Mesendoderm (in vitro differentiated cells): Measurements from ENCODE around the gene LARP4B.

ENCODE experiments used
- DNase-seq: peaks from one replicate; pipeline ENCODE4 v3.0.0; 2013
- H2AK5ac ChIP-seq: 2 replicates; pipeline ENCODE4 v1.6.1; 2013; ENCODE audit warnings: low read length, inconsistent platforms
- H2BK120ac ChIP-seq: 2 replicates; pipeline ENCODE4 v1.6.1; 2013; ENCODE audit warnings: low read depth, mild to moderate bottlenecking, low read length, moderate library complexity, mixed read lengths
- H2BK15ac ChIP-seq: replicated peaks from 2 replicates; pipeline ENCODE4 v1.6.1; 2013; ENCODE audit warnings: low read depth, mild to moderate bottlenecking, moderate library complexity
- H2BK5ac ChIP-seq: 2 replicates; pipeline ENCODE4 v1.6.1; 2013; ENCODE audit warnings: low read length, inconsistent platforms
- H3K18ac ChIP-seq: 2 replicates; pipeline ENCODE4 v1.6.1; 2013; ENCODE audit warnings: mild to moderate bottlenecking, low read length, mixed read lengths
- H3K23ac ChIP-seq: one replicate; pipeline ENCODE4 v1.6.1; 2013; ENCODE audit warnings: low read length
- H3K27ac ChIP-seq: 2 replicates; pipeline ENCODE4 v1.5.1; 2013; ENCODE audit warnings: low read depth, mild to moderate bottlenecking, inconsistent platforms, low read length, moderate library complexity
- H3K27me3 ChIP-seq: 2 replicates; pipeline ENCODE4 v1.6.1; 2013; ENCODE audit warnings: low read length, control low read depth, mild to moderate bottlenecking, inconsistent platforms; ENCODE audit not compliant: insufficient read depth, poor library complexity
- H3K36me3 ChIP-seq: 2 replicates; pipeline ENCODE4 v1.6.1; 2013; ENCODE audit warnings: low read length, inconsistent platforms; ENCODE audit not compliant: control insufficient read depth, insufficient read depth
- H3K4ac ChIP-seq: one replicate; pipeline ENCODE4 v1.6.1; 2013; ENCODE audit warnings: low read depth, mild to moderate bottlenecking, low read length, moderate library complexity
- H3K4me1 ChIP-seq: 2 replicates; pipeline ENCODE4 v1.6.1; 2013; ENCODE audit warnings: low read depth, low read length, inconsistent platforms; ENCODE audit not compliant: control insufficient read depth
- H3K4me2 ChIP-seq: 2 replicates; pipeline ENCODE4 v1.6.1; 2013; ENCODE audit warnings: low read length
- H3K4me3 ChIP-seq: 2 replicates; pipeline ENCODE4 v1.5.1; 2013; ENCODE audit warnings: mild to moderate bottlenecking, low read length
- H3K56ac ChIP-seq: one replicate; pipeline ENCODE4 v1.6.1; 2013; ENCODE audit warnings: low read length
- H3K79me1 ChIP-seq: 2 replicates; pipeline ENCODE4 v1.6.1; 2013; ENCODE audit warnings: low read length, inconsistent platforms
- H3K79me2 ChIP-seq: 2 replicates; pipeline ENCODE4 v1.6.1; 2013; ENCODE audit warnings: mild to moderate bottlenecking, low read length; ENCODE audit not compliant: control insufficient read depth, insufficient read depth
- H3K9ac ChIP-seq: 2 replicates; pipeline ENCODE4 v1.6.1; 2013; ENCODE audit warnings: low read length, inconsistent platforms
- H4K5ac ChIP-seq: one replicate; pipeline ENCODE4 v1.6.1; 2013; ENCODE audit warnings: low read length
- H4K8ac ChIP-seq: one replicate; pipeline ENCODE4 v1.6.1; 2013; ENCODE audit warnings: low read depth, mild to moderate bottlenecking, control low read depth, low read length, moderate library complexity
- WGBS: extraction: QIAGEN DNeasy Blood & Tissue Kit; methylation state at CpG from one replicate; pipeline ENCODE4 v1.1.7; 2013; ENCODE audit warnings: low lambda C conversion rate, missing lambda C conversion rate; ENCODE audit not compliant: insufficient coverage; ENCODE audit errors: extremely low coverage; 5-methylcytosine and 5-hydroxymethylcytosine counted together

Gene LARP4B

GRCh38 chr10:780536-781524, 150.7 kb downstream of the LARP4B start:
- Histone ChIP-seq H3K9ac (no peak overlapping the region), H2AK5ac (no peak overlapping the region), H3K27me3 (no peaks in the 10 kb centered on the region), H2BK15ac (no peak overlapping the region), H4K8ac (no peak overlapping the region), H3K4me3 (no peak overlapping the region), H3K4me1 (no peaks in the 10 kb centered on the region), H3K79me2 (no peaks in the 10 kb centered on the region), H3K36me3 (no peaks in the 10 kb centered on the region), H3K4ac (no peak overlapping the region), H2BK120ac (no peak overlapping the region), H2BK5ac (no peak overlapping the region), H3K23ac (no peak overlapping the region), H4K5ac (no peak overlapping the region), H3K18ac (no peak overlapping the region), H3K4me2 (no peak overlapping the region), H3K56ac (no peak overlapping the region), H3K27ac (no peak overlapping the region), H3K79me1 (no peaks in the 10 kb centered on the region)
- no peak for DNase-seq
- WGBS = no CpG with 5 or more reads among the region's 21 CpGs

DNA sequence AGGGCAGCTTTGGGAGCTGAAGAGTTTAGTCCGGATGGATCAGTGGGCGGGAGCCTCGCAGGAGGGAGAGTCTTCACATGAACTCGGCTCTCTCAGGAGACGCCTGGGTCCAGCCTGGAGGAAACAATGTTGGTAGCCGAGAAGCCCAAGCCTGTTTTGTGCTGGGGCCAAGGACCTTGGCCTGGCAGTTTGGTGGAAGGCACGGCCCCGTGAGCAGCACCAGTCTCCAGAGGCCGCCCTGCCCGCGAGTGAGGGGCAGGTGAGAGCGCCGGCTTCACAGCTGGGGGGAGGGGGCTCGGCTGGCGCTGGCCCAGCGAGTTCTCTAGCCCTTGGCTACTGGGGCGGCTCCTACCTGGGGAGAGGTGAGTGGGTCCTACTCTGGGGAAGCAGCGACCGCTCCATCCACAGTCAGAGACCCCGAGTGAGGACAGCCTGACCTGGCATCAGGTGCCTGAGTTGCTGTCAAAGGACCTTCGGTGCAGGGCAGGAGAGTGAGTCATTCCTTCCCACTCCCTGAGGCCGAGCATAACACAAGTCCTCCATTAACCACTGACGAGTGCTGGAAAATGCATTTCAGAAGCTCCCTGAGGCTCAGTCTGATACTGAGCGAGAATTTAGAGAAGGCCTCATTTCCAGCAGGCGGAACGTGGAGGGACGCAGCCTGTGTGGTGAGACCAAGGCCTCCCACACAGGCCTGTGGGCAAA, 152.7 kb downstream of the LARP4B start:
- no CpG with 5 or more reads among the region's 27 CpGs for WGBS
- Histone ChIP-seq H4K8ac (no peak overlapping the region), H3K23ac (no peak overlapping the region), H4K5ac (no peak overlapping the region), H3K18ac (no peak overlapping the region), H3K36me3 (no peaks in the 10 kb centered on the region), H3K79me2 (no peaks in the 10 kb centered on the region), H3K27ac (no peak overlapping the region), H2BK15ac (no peak overlapping the region), H3K4me2 (no peak overlapping the region), H3K4me1 (no peaks in the 10 kb centered on the region), H3K4me3 (no peak overlapping the region), H2AK5ac (no peak overlapping the region), H3K9ac (no peak overlapping the region), H3K79me1 (no peaks in the 10 kb centered on the region), H3K27me3 (no peaks in the 10 kb centered on the region), H3K4ac (no peak overlapping the region), H2BK120ac (no peak overlapping the region), H2BK5ac (no peak overlapping the region), H3K56ac (no peak overlapping the region)
- DNase-seq = peak; percentile 44

DNA sequence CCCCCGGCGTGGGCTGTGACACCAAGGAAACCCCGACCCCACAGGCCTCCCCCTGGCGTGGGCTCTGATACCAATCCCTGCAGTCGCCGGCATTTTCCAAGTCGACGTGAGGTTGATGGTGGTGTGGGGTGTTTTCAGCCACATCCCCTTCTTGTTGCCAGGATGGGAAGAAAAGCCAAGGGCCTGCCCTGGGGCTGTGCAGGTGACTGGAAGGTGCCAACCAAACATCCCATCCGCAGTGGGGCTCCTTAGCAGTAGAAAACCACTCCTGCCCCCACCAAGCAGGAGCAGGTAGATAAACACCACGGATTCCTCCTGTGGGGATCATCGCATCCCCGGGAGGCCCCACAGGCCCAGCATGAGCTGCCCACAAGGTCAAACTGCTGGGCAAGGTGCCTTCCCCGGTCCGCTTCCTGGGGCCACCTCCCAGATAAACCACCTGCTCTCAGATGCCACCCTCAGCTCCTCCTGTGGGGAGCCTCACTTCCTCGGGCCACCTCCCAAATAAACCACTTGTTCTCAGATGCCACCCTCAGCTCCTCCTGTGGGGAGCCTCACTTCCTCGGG, 153.5 kb downstream of the LARP4B start:
- H2BK120ac ChIP-seq = no peak overlapping the region
- H3K4me2 ChIP-seq = no peak overlapping the region
- no peak overlapping the region for H3K27ac ChIP-seq
- no peaks in the 10 kb centered on the region for H3K36me3 ChIP-seq
- H3K4me3 ChIP-seq = no peak overlapping the region
- WGBS = no CpG with 5 or more reads among the region's 16 CpGs
- no peaks in the 10 kb centered on the region for H3K79me2 ChIP-seq
- H3K56ac ChIP-seq = no peak overlapping the region
- H3K4me1 ChIP-seq = no peaks in the 10 kb centered on the region
- no peak overlapping the region for H2BK5ac ChIP-seq
- no peak overlapping the region for H4K8ac ChIP-seq
- no peak overlapping the region for H2AK5ac ChIP-seq
- no peak overlapping the region for H3K4ac ChIP-seq
- H2BK15ac ChIP-seq = no peak overlapping the region
- H3K23ac ChIP-seq = no peak overlapping the region
- H3K79me1 ChIP-seq = no peaks in the 10 kb centered on the region
- DNase-seq = no peak
- no peak overlapping the region for H4K5ac ChIP-seq
- no peaks in the 10 kb centered on the region for H3K27me3 ChIP-seq
- no peak overlapping the region for H3K18ac ChIP-seq
- no peak overlapping the region for H3K9ac ChIP-seq

DNA sequence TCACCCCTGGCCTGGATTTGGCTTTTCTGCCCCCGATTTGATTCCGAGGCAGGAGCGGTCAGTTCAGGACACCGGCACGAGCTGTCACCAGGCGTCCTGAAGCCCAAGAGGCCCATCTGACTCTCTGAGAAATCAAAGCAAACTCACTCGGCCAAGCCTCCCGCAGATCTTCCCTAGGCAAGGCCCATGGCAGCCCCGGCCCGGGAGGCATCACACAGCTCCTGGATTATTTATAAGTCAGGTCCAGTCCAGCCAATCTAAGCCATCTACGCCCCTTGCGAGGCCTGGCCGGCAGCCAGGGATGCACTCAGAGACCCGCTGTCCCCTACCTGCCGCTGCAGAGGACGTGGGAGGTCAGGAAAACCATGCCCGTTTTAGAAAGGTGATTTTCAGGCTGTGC, 154.7 kb downstream of the LARP4B start:
- H3K23ac ChIP-seq = no peak overlapping the region
- H3K27me3 ChIP-seq = no peaks in the 10 kb centered on the region

GRCh38 chr10:775245-776075, 156.0 kb downstream of the LARP4B start:
- no peak overlapping the region for H4K8ac ChIP-seq
- H3K79me2 ChIP-seq = no peaks in the 10 kb centered on the region
- H3K36me3 ChIP-seq = no peaks in the 10 kb centered on the region
- H3K4me2 ChIP-seq = no peak overlapping the region
- no peak overlapping the region for H4K5ac ChIP-seq
- no CpG with 5 or more reads among the region's 38 CpGs for WGBS
- H3K9ac ChIP-seq = no peak overlapping the region
- H3K56ac ChIP-seq = no peak overlapping the region
- no peak overlapping the region for H2AK5ac ChIP-seq
- H3K23ac ChIP-seq = no peak overlapping the region
- H2BK120ac ChIP-seq = no peak overlapping the region
- H3K4ac ChIP-seq = no peak overlapping the region
- no peak overlapping the region for H3K4me3 ChIP-seq
- H2BK5ac ChIP-seq = no peak overlapping the region
- DNase-seq = no peak
- no peaks in the 10 kb centered on the region for H3K27me3 ChIP-seq
- no peaks in the 10 kb centered on the region for H3K4me1 ChIP-seq
- H3K27ac ChIP-seq = no peak overlapping the region
- H3K18ac ChIP-seq = no peak overlapping the region
- no peaks in the 10 kb centered on the region for H3K79me1 ChIP-seq
- no peak overlapping the region for H2BK15ac ChIP-seq

More for the DNA sequence above, 154.7 kb downstream of the LARP4B start:
- Histone ChIP-seq H4K5ac (no peak overlapping the region), H2AK5ac (no peak overlapping the region), H3K4ac (no peak overlapping the region), H3K27ac (no peak overlapping the region), H2BK15ac (no peak overlapping the region), H4K8ac (no peak overlapping the region), H3K4me1 (no peaks in the 10 kb centered on the region), H2BK5ac (no peak overlapping the region), H3K4me2 (no peak overlapping the region), H3K79me1 (no peaks in the 10 kb centered on the region), H3K9ac (no peak overlapping the region), H3K56ac (no peak overlapping the region), H3K36me3 (no peaks in the 10 kb centered on the region), H3K18ac (no peak overlapping the region), H3K79me2 (no peaks in the 10 kb centered on the region), H3K4me3 (no peak overlapping the region), H2BK120ac (no peak overlapping the region)
- DNase-seq = no peak
- WGBS = no CpG with 5 or more reads among the region's 17 CpGs
